ENCODE results near the gene CALD1. TPM values are rescaled to one million over a fixed set of nuclear protein-coding genes. Genes with fewer than 3 reads are reported as not detected.
A peak's percentile ranks its signal among the peaks of the same experiment; 100 is the strongest.

The CALD1 gene
- total RNA-seq, 1 experiment from 2014 or later, result 47.9 TPM

- CTCF ChIA-PET, result no interaction called here
- H3K4me1 ChIP-seq (ENCODE audit: insufficient read depth, low read length, poor library complexity, severe bottlenecking), result no peaks in the 10 kb centered on the region
- H3K27ac ChIP-seq (ENCODE audit: low read depth, low read length, poor library complexity, severe bottlenecking), result no peak overlapping the region
- no peak overlapping the region for H3K4me3 ChIP-seq (ENCODE audit: low read depth, low read length, poor library complexity, severe bottlenecking)
- peak; percentile 22 for DNase-seq (ENCODE audit: low spot score)
- no peaks in the 10 kb centered on the region for H3K9me3 ChIP-seq (ENCODE audit: low read depth, low read length, poor library complexity, severe bottlenecking)
- H3K36me3 ChIP-seq (ENCODE audit: insufficient read depth, low read length, poor library complexity, severe bottlenecking), result peaks cover 18% of the 10 kb centered on the region
- POLR2A ChIA-PET (ENCODE audit: low non-redundant PET), result no interaction called here
- TF ChIP-seq, protein P1, sequence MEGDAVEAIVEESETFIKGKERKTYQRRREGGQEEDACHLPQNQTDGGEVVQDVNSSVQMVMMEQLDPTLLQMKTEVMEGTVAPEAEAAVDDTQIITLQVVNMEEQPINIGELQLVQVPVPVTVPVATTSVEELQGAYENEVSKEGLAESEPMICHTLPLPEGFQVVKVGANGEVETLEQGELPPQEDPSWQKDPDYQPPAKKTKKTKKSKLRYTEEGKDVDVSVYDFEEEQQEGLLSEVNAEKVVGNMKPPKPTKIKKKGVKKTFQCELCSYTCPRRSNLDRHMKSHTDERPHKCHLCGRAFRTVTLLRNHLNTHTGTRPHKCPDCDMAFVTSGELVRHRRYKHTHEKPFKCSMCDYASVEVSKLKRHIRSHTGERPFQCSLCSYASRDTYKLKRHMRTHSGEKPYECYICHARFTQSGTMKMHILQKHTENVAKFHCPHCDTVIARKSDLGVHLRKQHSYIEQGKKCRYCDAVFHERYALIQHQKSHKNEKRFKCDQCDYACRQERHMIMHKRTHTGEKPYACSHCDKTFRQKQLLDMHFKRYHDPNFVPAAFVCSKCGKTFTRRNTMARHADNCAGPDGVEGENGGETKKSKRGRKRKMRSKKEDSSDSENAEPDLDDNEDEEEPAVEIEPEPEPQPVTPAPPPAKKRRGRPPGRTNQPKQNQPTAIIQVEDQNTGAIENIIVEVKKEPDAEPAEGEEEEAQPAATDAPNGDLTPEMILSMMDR (conservative IDR thresholded peaks at IDR 0.05; ENCODE audit: low read depth, low read length), result no peak
- TF ChIP-seq EZH2 (IDR thresholded peaks at IDR 0.05; ENCODE audit: borderline replicate concordance, low read depth, low read length, poor library complexity, severe bottlenecking), result no peak
- intact Hi-C loops (cut with micrococcal nuclease; ENCODE audit: unreplicated experiment), result no loop called here
- no TSS peak for BruUV-seq (replicated peaks)
- no peaks in the 10 kb centered on the region for H3K27me3 ChIP-seq (replicated peaks; ENCODE audit: insufficient read depth, low read depth, low read length, poor library complexity)
Observed at GRCh38 chr7:134962270-134962780, 182.9 kb downstream of the CALD1 start.

GRCh38 chr7:134963036-134963435, 183.6 kb downstream of the CALD1 start:
- Histone ChIP-seq H3K4me1 (ENCODE audit: insufficient read depth, low read length, poor library complexity, severe bottlenecking) (no peaks in the 10 kb centered on the region), H3K27me3 (replicated peaks; ENCODE audit: insufficient read depth, low read depth, low read length, poor library complexity) (no peaks in the 10 kb centered on the region), H3K9me3 (ENCODE audit: low read depth, low read length, poor library complexity, severe bottlenecking) (no peaks in the 10 kb centered on the region), H3K27ac (ENCODE audit: low read depth, low read length, poor library complexity, severe bottlenecking) (no peak overlapping the region), H3K36me3 (ENCODE audit: insufficient read depth, low read length, poor library complexity, severe bottlenecking) (peaks cover 18% of the 10 kb centered on the region), H3K4me3 (ENCODE audit: low read depth, low read length, poor library complexity, severe bottlenecking) (no peak overlapping the region)
- BruUV-seq (replicated peaks), result no TSS peak
- intact Hi-C loops (cut with micrococcal nuclease; ENCODE audit: unreplicated experiment), result no loop called here
- TF ChIP-seq, protein P1 (conservative IDR thresholded peaks at IDR 0.05; ENCODE audit: low read depth, low read length), result no peak
- no peak for TF ChIP-seq EZH2 (IDR thresholded peaks at IDR 0.05; ENCODE audit: borderline replicate concordance, low read depth, low read length, poor library complexity, severe bottlenecking)
- no peak for DNase-seq (ENCODE audit: low spot score)
- CTCF ChIA-PET, result no interaction called here
- POLR2A ChIA-PET (ENCODE audit: low non-redundant PET), result no interaction called here

GRCh38 chr7:134966691-134967090, 187.3 kb downstream of the CALD1 start:
- intact Hi-C loops (cut with micrococcal nuclease; ENCODE audit: unreplicated experiment), result no loop called here
- Histone ChIP-seq H3K4me3 (ENCODE audit: low read depth, low read length, poor library complexity, severe bottlenecking) (no peak overlapping the region), H3K27me3 (replicated peaks; ENCODE audit: insufficient read depth, low read depth, low read length, poor library complexity) (no peaks in the 10 kb centered on the region), H3K27ac (ENCODE audit: low read depth, low read length, poor library complexity, severe bottlenecking) (no peak overlapping the region), H3K36me3 (ENCODE audit: insufficient read depth, low read length, poor library complexity, severe bottlenecking) (peaks cover 6% of the 10 kb centered on the region), H3K4me1 (ENCODE audit: insufficient read depth, low read length, poor library complexity, severe bottlenecking) (no peaks in the 10 kb centered on the region), H3K9me3 (ENCODE audit: low read depth, low read length, poor library complexity, severe bottlenecking) (no peaks in the 10 kb centered on the region)
- no peak for TF ChIP-seq EZH2 (IDR thresholded peaks at IDR 0.05; ENCODE audit: borderline replicate concordance, low read depth, low read length, poor library complexity, severe bottlenecking)
- TF ChIP-seq, protein P1 (conservative IDR thresholded peaks at IDR 0.05; ENCODE audit: low read depth, low read length), result no peak
- BruUV-seq (replicated peaks), result no TSS peak
- POLR2A ChIA-PET (ENCODE audit: low non-redundant PET), result no interaction called here
- DNase-seq (ENCODE audit: low spot score), result no peak
- CTCF ChIA-PET, result no interaction called here
